ENCODE measurements around the gene EID1.
"Not testable (repeated sequence)": the region's sequence is repeated elsewhere in the genome, so short reads cannot be mapped to it uniquely, and the experiment has no call there.

EID1 gene

DNA sequence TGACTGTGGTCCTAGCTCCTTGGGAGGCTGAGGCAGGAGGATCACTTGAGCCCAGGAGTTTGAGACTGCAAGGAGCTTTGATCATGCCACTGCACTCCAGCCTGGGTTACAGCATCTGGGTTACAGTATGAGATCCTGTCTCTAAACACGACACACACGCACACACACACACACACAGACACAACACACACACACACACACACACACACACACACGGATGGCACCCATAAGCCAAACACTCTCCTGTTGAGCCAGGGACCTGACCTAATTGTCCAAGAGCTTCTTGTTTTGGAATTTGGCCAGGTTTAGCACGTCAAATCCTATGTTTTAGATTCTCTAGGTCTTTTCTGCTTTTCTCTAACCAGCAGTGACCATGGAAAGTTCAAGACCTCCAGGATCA is 26.8 kb downstream of the EID1 start:
- Histone ChIP-seq H3K9me3 (ENCODE audit: control insufficient read depth in 5 of 5, low read length in 5 of 5) (no peaks in the 10 kb centered on the region), H3K4me3 (ENCODE audit: low read depth in 1 of 5, low read length in 5 of 5) (no peak overlapping the region), H3K36me3 (ENCODE audit: control insufficient read depth in 5 of 5, insufficient read depth in 5 of 5, low read length in 5 of 5) (no peaks in the 10 kb centered on the region), H3K27ac (ENCODE audit: low read depth, low read length) (no peak overlapping the region), H3K9ac (ENCODE audit: low read length in 5 of 5) (no peak overlapping the region), H3K4me1 (ENCODE audit: control insufficient read depth in 5 of 5, insufficient read depth in 5 of 5, low read length in 5 of 5) (no peaks in the 10 kb centered on the region), H3K27me3 (ENCODE audit: control insufficient read depth in 5 of 5, insufficient read depth in 4 of 5, low read length in 5 of 5) (peaks cover 0 to 2% (median 0%) of the 10 kb centered on the region in 5 donors)

- Histone ChIP-seq H3K4me3 (ENCODE audit: low read depth in 1 of 5, low read length in 5 of 5) (no peak overlapping the region), H3K27ac (ENCODE audit: low read depth, low read length) (no peak overlapping the region), H3K4me1 (ENCODE audit: control insufficient read depth in 5 of 5, insufficient read depth in 5 of 5, low read length in 5 of 5) (no peaks in the 10 kb centered on the region), H3K9ac (ENCODE audit: low read length in 5 of 5) (no peak overlapping the region), H3K27me3 (ENCODE audit: control insufficient read depth in 5 of 5, insufficient read depth in 4 of 5, low read length in 5 of 5) (no peaks in the 10 kb centered on the region), H3K9me3 (ENCODE audit: control insufficient read depth in 5 of 5, low read length in 5 of 5) (no peaks in the 10 kb centered on the region), H3K36me3 (ENCODE audit: control insufficient read depth in 5 of 5, insufficient read depth in 5 of 5, low read length in 5 of 5) (no peaks in the 10 kb centered on the region)
Observed at GRCh38 chr15:48905216-48905615, 27.3 kb downstream of the EID1 start.

GRCh38 chr15:48905847-48906246 is 27.9 kb downstream of the EID1 start:
- H3K9me3 ChIP-seq (ENCODE audit: control insufficient read depth in 5 of 5, low read length in 5 of 5), result no peaks in the 10 kb centered on the region
- H3K9ac ChIP-seq (ENCODE audit: low read length in 5 of 5), result no peak overlapping the region
- no peaks in the 10 kb centered on the region for H3K36me3 ChIP-seq (ENCODE audit: control insufficient read depth in 5 of 5, insufficient read depth in 5 of 5, low read length in 5 of 5)
- H3K4me3 ChIP-seq (ENCODE audit: low read depth in 1 of 5, low read length in 5 of 5), result no peak overlapping the region
- no peaks in the 10 kb centered on the region for H3K27me3 ChIP-seq (ENCODE audit: control insufficient read depth in 5 of 5, insufficient read depth in 4 of 5, low read length in 5 of 5)
- H3K27ac ChIP-seq (ENCODE audit: low read depth, low read length), result no peak overlapping the region
- no peaks in the 10 kb centered on the region for H3K4me1 ChIP-seq (ENCODE audit: control insufficient read depth in 5 of 5, insufficient read depth in 5 of 5, low read length in 5 of 5)

DNA sequence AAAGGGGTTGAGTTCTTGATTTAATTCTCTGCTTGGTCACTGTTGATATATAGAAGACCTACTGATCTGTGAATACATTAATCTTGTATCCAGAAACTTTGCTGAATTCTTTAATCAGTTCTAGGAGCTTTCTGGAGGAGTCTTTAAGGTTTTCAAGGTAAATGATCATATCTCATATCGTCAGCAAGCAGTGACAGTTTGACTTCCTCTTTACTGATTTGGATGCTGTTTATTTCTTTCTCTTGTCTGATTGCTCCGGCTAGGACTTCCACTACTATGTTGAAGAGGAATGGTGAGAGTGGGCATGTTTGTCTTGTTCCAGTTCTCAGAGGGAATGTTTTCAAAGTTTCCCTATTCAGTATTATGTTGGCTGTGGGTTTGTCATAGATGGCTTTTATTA is 31.4 kb downstream of the EID1 start:
- not testable (repeated sequence) for H3K4me3 ChIP-seq (ENCODE audit: low read depth in 1 of 5, low read length in 5 of 5); H3K9ac ChIP-seq (ENCODE audit: low read length in 5 of 5); H3K27ac ChIP-seq (ENCODE audit: low read depth, low read length); H3K4me1 ChIP-seq (ENCODE audit: control insufficient read depth in 5 of 5, insufficient read depth in 5 of 5, low read length in 5 of 5); H3K27me3 ChIP-seq (ENCODE audit: control insufficient read depth in 5 of 5, insufficient read depth in 4 of 5, low read length in 5 of 5); H3K9me3 ChIP-seq (ENCODE audit: control insufficient read depth in 5 of 5, low read length in 5 of 5); H3K36me3 ChIP-seq (ENCODE audit: control insufficient read depth in 5 of 5, insufficient read depth in 5 of 5, low read length in 5 of 5)

DNA sequence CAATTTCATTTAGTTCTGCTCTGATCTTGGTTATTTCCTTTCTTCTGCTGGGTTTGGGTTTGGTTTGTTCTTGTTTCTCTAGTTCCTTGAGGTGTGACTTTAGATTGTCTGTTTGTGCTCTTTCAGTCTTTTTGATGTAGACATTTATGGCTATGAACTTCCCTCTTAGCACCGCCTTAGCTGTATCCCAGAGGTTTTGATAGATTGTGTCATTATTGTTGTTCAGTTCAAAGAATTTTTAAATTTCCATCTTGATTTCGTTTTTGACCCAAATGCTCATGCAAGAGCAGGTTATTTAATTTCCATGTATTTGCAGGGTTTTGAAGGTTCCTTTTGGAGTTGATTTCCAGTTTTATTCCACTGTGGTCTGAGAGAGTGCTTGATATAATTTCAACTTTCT is 32.6 kb downstream of the EID1 start:
- not testable (repeated sequence) for H3K27me3 ChIP-seq (ENCODE audit: control insufficient read depth in 5 of 5, insufficient read depth in 4 of 5, low read length in 5 of 5); H3K4me1 ChIP-seq (ENCODE audit: control insufficient read depth in 5 of 5, insufficient read depth in 5 of 5, low read length in 5 of 5); H3K9ac ChIP-seq (ENCODE audit: low read length in 5 of 5); H3K4me3 ChIP-seq (ENCODE audit: low read depth in 1 of 5, low read length in 5 of 5); H3K9me3 ChIP-seq (ENCODE audit: control insufficient read depth in 5 of 5, low read length in 5 of 5); H3K27ac ChIP-seq (ENCODE audit: low read depth, low read length); H3K36me3 ChIP-seq (ENCODE audit: control insufficient read depth in 5 of 5, insufficient read depth in 5 of 5, low read length in 5 of 5)

GRCh38 chr15:48913141-48913540 is 35.2 kb downstream of the EID1 start:
- Histone ChIP-seq H3K9ac (ENCODE audit: low read length in 5 of 5) (no peak overlapping the region), H3K4me1 (ENCODE audit: control insufficient read depth in 5 of 5, insufficient read depth in 5 of 5, low read length in 5 of 5) (no peaks in the 10 kb centered on the region)

DNA sequence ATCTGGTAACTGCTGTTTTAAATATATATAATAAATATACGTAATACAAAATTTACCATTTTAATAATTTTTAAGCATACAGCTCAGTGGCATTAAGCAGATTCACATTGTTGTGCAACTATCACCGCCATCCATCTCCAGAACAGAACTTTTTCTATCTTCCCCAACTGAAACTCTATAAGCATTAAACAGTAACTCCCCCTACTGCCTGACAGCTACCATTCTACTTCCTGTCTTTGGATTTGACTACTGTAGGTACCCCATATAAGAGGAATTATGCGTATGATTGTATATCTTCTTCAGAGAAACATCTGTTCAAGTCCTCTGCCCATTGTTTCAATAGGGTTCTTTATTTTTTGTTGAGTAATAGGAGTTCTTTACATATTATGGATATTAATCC is 36.8 kb downstream of the EID1 start:
- H3K4me3 ChIP-seq (ENCODE audit: low read depth in 1 of 5, low read length in 5 of 5), result no peak overlapping the region
- H3K9ac ChIP-seq (ENCODE audit: low read length in 5 of 5), result no peak overlapping the region
- no peaks in the 10 kb centered on the region for H3K36me3 ChIP-seq (ENCODE audit: control insufficient read depth in 5 of 5, insufficient read depth in 5 of 5, low read length in 5 of 5)
- no peaks in the 10 kb centered on the region for H3K4me1 ChIP-seq (ENCODE audit: control insufficient read depth in 5 of 5, insufficient read depth in 5 of 5, low read length in 5 of 5)
- H3K27ac ChIP-seq (ENCODE audit: low read depth, low read length), result no peak overlapping the region
- H3K9me3 ChIP-seq (ENCODE audit: control insufficient read depth in 5 of 5, low read length in 5 of 5), result no peaks in the 10 kb centered on the region
- peaks cover 0 to 4% (median 0%) of the 10 kb centered on the region in 5 donors for H3K27me3 ChIP-seq (ENCODE audit: control insufficient read depth in 5 of 5, insufficient read depth in 4 of 5, low read length in 5 of 5)

More at GRCh38 chr15:48913141-48913540, 35.2 kb downstream of the EID1 start:
- H3K4me3 ChIP-seq (ENCODE audit: low read depth in 1 of 5, low read length in 5 of 5), result no peak overlapping the region
- no peaks in the 10 kb centered on the region for H3K36me3 ChIP-seq (ENCODE audit: control insufficient read depth in 5 of 5, insufficient read depth in 5 of 5, low read length in 5 of 5)
- no peaks in the 10 kb centered on the region for H3K27me3 ChIP-seq (ENCODE audit: control insufficient read depth in 5 of 5, insufficient read depth in 4 of 5, low read length in 5 of 5)
- H3K9me3 ChIP-seq (ENCODE audit: control insufficient read depth in 5 of 5, low read length in 5 of 5), result no peaks in the 10 kb centered on the region
- no peak overlapping the region for H3K27ac ChIP-seq (ENCODE audit: low read depth, low read length)

- Histone ChIP-seq H3K27ac (ENCODE audit: low read depth, low read length) (no peak overlapping the region), H3K4me3 (ENCODE audit: low read depth in 1 of 5, low read length in 5 of 5) (no peak overlapping the region), H3K9ac (ENCODE audit: low read length in 5 of 5) (no peak overlapping the region), H3K36me3 (ENCODE audit: control insufficient read depth in 5 of 5, insufficient read depth in 5 of 5, low read length in 5 of 5) (no peaks in the 10 kb centered on the region), H3K9me3 (ENCODE audit: control insufficient read depth in 5 of 5, low read length in 5 of 5) (no peaks in the 10 kb centered on the region), H3K4me1 (ENCODE audit: control insufficient read depth in 5 of 5, insufficient read depth in 5 of 5, low read length in 5 of 5) (no peaks in the 10 kb centered on the region), H3K27me3 (ENCODE audit: control insufficient read depth in 5 of 5, insufficient read depth in 4 of 5, low read length in 5 of 5) (peaks cover 0 to 4% (median 0%) of the 10 kb centered on the region in 5 donors)
Observed at GRCh38 chr15:48915861-48916260, 37.9 kb downstream of the EID1 start.

GRCh38 chr15:48916721-48917120 is 38.8 kb downstream of the EID1 start:
- H3K9ac ChIP-seq (ENCODE audit: low read length in 5 of 5), result no peak overlapping the region
- H3K27ac ChIP-seq (ENCODE audit: low read depth, low read length), result no peak overlapping the region
- no peak overlapping the region for H3K4me3 ChIP-seq (ENCODE audit: low read depth in 1 of 5, low read length in 5 of 5)
- H3K4me1 ChIP-seq (ENCODE audit: control insufficient read depth in 5 of 5, insufficient read depth in 5 of 5, low read length in 5 of 5), result no peaks in the 10 kb centered on the region
- H3K9me3 ChIP-seq (ENCODE audit: control insufficient read depth in 5 of 5, low read length in 5 of 5), result no peaks in the 10 kb centered on the region
- no peaks in the 10 kb centered on the region for H3K36me3 ChIP-seq (ENCODE audit: control insufficient read depth in 5 of 5, insufficient read depth in 5 of 5, low read length in 5 of 5)
- peaks cover 0 to 4% (median 0%) of the 10 kb centered on the region in 5 donors for H3K27me3 ChIP-seq (ENCODE audit: control insufficient read depth in 5 of 5, insufficient read depth in 4 of 5, low read length in 5 of 5)

GRCh38 chr15:48922046-48922445 is 44.1 kb downstream of the EID1 start:
- Histone ChIP-seq H3K36me3 (ENCODE audit: control insufficient read depth in 5 of 5, insufficient read depth in 5 of 5, low read length in 5 of 5) (no peaks in the 10 kb centered on the region), H3K4me3 (ENCODE audit: low read depth in 1 of 5, low read length in 5 of 5) (no peak overlapping the region), H3K9me3 (ENCODE audit: control insufficient read depth in 5 of 5, low read length in 5 of 5) (no peaks in the 10 kb centered on the region), H3K4me1 (ENCODE audit: control insufficient read depth in 5 of 5, insufficient read depth in 5 of 5, low read length in 5 of 5) (no peaks in the 10 kb centered on the region), H3K27me3 (ENCODE audit: control insufficient read depth in 5 of 5, insufficient read depth in 4 of 5, low read length in 5 of 5) (peaks cover 0 to 4% (median 0%) of the 10 kb centered on the region in 5 donors), H3K27ac (ENCODE audit: low read depth, low read length) (no peak overlapping the region), H3K9ac (ENCODE audit: low read length in 5 of 5) (no peak overlapping the region)

All from subcutaneous abdominal adipose tissue (tissue), 5 donors.